Naive thymus-derived CD4-positive, alpha-beta T cell (primary cell): Measurements from ENCODE around the gene TMEM171. TPM values are rescaled to one million over a fixed set of nuclear protein-coding genes. Genes with fewer than 3 reads are reported as not detected.

ENCODE experiments used
- ATAC-seq: fragments of 150-1000 bp; cut with Tn5 transposase; 2 replicates; pipeline ENCODE4 v1.10.0; 2021; ENCODE audit warnings: mild to moderate bottlenecking, moderate library complexity
- CTCF ChIA-PET: fragments of 350-600 bp; sonication (Branson Sonifier 250); formaldehyde crosslinking; loops from one replicate; lab custom pipeline; 2021; ENCODE audit warnings: antibody characterized with exemption; lab: Charles Lee
- POLR2A ChIA-PET: fragments of 350-600 bp; sonication (Branson Sonifier 250); formaldehyde crosslinking; loops from one replicate; lab custom pipeline; 2021; ENCODE audit warnings: antibody characterized with exemption, inconsistent platforms; lab: Charles Lee
- DNase-seq, 9 donors: peaks; one replicate each; pipeline versions ENCODE4 v3.0.0 to v3.0.0-alpha.2; 2020 to 2022; ENCODE audit warnings: mixed read lengths in 1 of 9
- H3K27ac ChIP-seq: one replicate; pipeline ENCODE4 v1.7.0; 2013; ENCODE audit warnings: mild to moderate bottlenecking, low read depth, low read length, moderate library complexity
- H3K27me3 ChIP-seq, 2 donors: one replicate each; pipeline ENCODE4 v1.7.0; 2013; ENCODE audit warnings: low read length in 2 of 2, mild to moderate bottlenecking in 2 of 2, moderate library complexity in 2 of 2; ENCODE audit not compliant: control insufficient read depth in 2 of 2, insufficient read depth in 2 of 2
- H3K36me3 ChIP-seq, 3 experiments: 1 replicate in 2 of 3; 2 replicates in 1 of 3; pipeline ENCODE4 v1.7.0; 2013; ENCODE audit warnings: low read length in 3 of 3, mild to moderate bottlenecking in 3 of 3, moderate library complexity in 1 of 3; ENCODE audit not compliant: insufficient read depth in 3 of 3, control insufficient read depth in 2 of 3
- H3K4me1 ChIP-seq, 2 donors: one replicate each; pipeline ENCODE4 v1.7.0; 2013; ENCODE audit warnings: low read length in 2 of 2, mild to moderate bottlenecking in 2 of 2, moderate library complexity in 1 of 2; ENCODE audit not compliant: control insufficient read depth in 2 of 2, insufficient read depth in 2 of 2
- H3K4me3 ChIP-seq: 2 replicates; pipeline ENCODE4 v1.7.0; 2013; ENCODE audit warnings: mild to moderate bottlenecking, low read length
- H3K9me3 ChIP-seq, 3 experiments: 1 replicate in 2 of 3; 2 replicates in 1 of 3; pipeline ENCODE4 v1.7.0; 2013; ENCODE audit warnings: low read length in 3 of 3; ENCODE audit not compliant: control insufficient read depth in 2 of 3
- H3K27ac Mint-ChIP-seq, 9 donors: one replicate each; pipeline ENCODE4 v1.8.0; 2020 to 2022; ENCODE audit warnings: mixed read lengths in 9 of 9, mild to moderate bottlenecking in 8 of 9, moderate library complexity in 5 of 9, inconsistent platforms in 2 of 9
- H3K27me3 Mint-ChIP-seq, 5 donors: one replicate each; pipeline ENCODE4 v1.8.0; 2021 to 2022; ENCODE audit warnings: mixed read lengths in 5 of 5, mild to moderate bottlenecking in 1 of 5
- H3K36me3 Mint-ChIP-seq, 5 donors: one replicate each; pipeline ENCODE4 v1.8.0; 2020 to 2022; ENCODE audit warnings: mixed read lengths in 5 of 5, mild to moderate bottlenecking in 3 of 5, inconsistent platforms in 1 of 5
- H3K4me1 Mint-ChIP-seq, 7 donors: one replicate each; pipeline ENCODE4 v1.8.0; 2020 to 2022; ENCODE audit warnings: mixed read lengths in 7 of 7, mild to moderate bottlenecking in 3 of 7, inconsistent platforms in 1 of 7
- H3K4me3 Mint-ChIP-seq, 10 donors: one replicate each; pipeline ENCODE4 v1.8.0; 2020 to 2022; ENCODE audit warnings: mild to moderate bottlenecking in 10 of 10, mixed read lengths in 10 of 10, moderate library complexity in 6 of 10, inconsistent platforms in 2 of 10
- H3K9me3 Mint-ChIP-seq, 11 donors: one replicate each; pipeline ENCODE4 v1.8.0; 2020 to 2022; ENCODE audit warnings: mixed read lengths in 11 of 11, mild to moderate bottlenecking in 4 of 11, inconsistent platforms in 1 of 11, moderate library complexity in 1 of 11
- intact Hi-C, 2 donors: fragments of 100-400 bp; cut with micrococcal nuclease; formaldehyde crosslinking; loops; one replicate each; pipeline ENCODE4 v1.15.1; 2023
- polyA plus RNA-seq, 2 donors: library from polyadenylated mRNA; unstranded; fragments of 300-500 nt; fragmentation: Illumina TruSeq; gene quantifications; one replicate each; pipeline ENCODE4 v1.2.3, GENCODE V29; 2021
- total RNA-seq, 6 experiments: library from RNA in 5 of 6; stranded (reverse) in 5 of 6; gene quantifications; 1 replicate in 5 of 6; 2 replicates in 1 of 6; pipeline ENCODE4 v1.2.3 and lab custom pipeline; 2021 to 2026

Gene TMEM171
- total and polyA plus RNA-seq, 7 experiments from 2014 or later: 0.39 TPM; not detected in 6

GRCh38 chr5:73118391-73118973 lies 1.9 kb upstream of the TMEM171 start:
- ATAC-seq: no peak
- H3K27me3 ChIP-seq: no peaks in the 10 kb centered on the region
- ChIA-PET POLR2A (no interaction called here), CTCF (no interaction called here)
- H3K36me3 ChIP-seq: no peaks in the 10 kb centered on the region
- no peak overlapping the region for H3K27ac Mint-ChIP-seq
- H3K4me1 ChIP-seq: peaks cover 3 to 7% of the 10 kb centered on the region in 2 donors
- no peak overlapping the region for H3K27ac ChIP-seq
- H3K27me3 Mint-ChIP-seq: peaks cover 54 to 80% (median 66%) of the 10 kb centered on the region in 5 donors
- DNase-seq: no peak
- peaks cover 0 to 3% (median 0%) of the 10 kb centered on the region in 11 donors for H3K9me3 Mint-ChIP-seq
- H3K36me3 Mint-ChIP-seq: no peaks in the 10 kb centered on the region
- no peak overlapping the region for H3K4me3 ChIP-seq
- no peak overlapping the region for H3K4me3 Mint-ChIP-seq
- peaks cover 1 to 28% (median 19%) of the 10 kb centered on the region in 7 donors for H3K4me1 Mint-ChIP-seq
- no peaks in the 10 kb centered on the region for H3K9me3 ChIP-seq
- intact Hi-C loops: no loop called here

DNA sequence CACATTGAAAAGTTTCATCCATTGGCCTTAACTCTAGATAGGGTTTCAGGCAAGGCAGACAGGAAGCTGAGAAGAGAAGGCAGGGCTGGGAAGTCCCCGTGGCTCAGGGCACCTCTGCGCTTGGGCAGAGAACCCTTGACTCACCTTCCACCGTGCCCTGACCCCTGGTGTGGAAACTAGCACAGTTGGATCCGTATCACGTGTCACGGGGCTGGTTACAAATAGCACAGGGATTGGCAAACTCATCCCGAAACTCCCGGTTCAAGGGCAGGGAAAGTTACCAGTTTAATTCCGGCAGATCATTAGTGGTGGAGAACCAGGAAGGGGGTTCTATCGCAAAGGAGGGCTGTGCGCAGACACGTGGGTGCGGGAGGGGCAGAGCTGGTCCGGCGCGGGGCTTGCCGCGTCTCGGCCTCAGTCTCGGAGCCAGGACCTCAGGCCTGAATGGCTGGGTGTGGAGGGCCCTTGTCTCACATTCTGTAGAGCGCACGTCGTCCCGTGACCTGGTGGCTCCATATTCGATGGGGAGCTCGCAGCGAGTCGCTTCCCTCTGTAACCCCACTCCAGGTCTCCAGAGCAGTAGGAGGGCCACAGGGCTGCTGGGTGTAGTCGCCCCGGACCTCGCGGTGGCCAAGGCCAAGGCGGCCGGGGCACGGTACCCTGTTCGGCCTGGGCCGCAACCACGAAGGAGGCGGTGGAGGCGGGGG lies 771 bp upstream of the TMEM171 start:
- H3K36me3 ChIP-seq: no peaks in the 10 kb centered on the region
- H3K4me1 ChIP-seq: peaks cover 3 to 7% of the 10 kb centered on the region in 2 donors
- DNase-seq (no peak), ATAC-seq (peak; percentile 12)
- Mint-ChIP-seq H3K4me3 (peak overlapping the region; percentile 11 to 72 (median 47)), H3K27me3 (peaks cover 57 to 85% (median 67%) of the 10 kb centered on the region in 5 donors), H3K36me3 (no peaks in the 10 kb centered on the region), H3K9me3 (peaks cover 0 to 3% (median 0%) of the 10 kb centered on the region in 11 donors), H3K27ac (no peak overlapping the region), H3K4me1 (peaks cover 1 to 37% (median 28%) of the 10 kb centered on the region in 7 donors)
- intact Hi-C loops: no loop called here
- POLR2A ChIA-PET: no interaction called here
- no peaks in the 10 kb centered on the region for H3K27me3 ChIP-seq
- no peak overlapping the region for H3K27ac ChIP-seq
- H3K4me3 ChIP-seq: no peak overlapping the region
- CTCF ChIA-PET: no interaction called here
- H3K9me3 ChIP-seq: no peaks in the 10 kb centered on the region

- CTCF ChIA-PET: no interaction called here
- POLR2A ChIA-PET: no interaction called here
- Mint-ChIP-seq H3K27ac (no peak overlapping the region), H3K4me3 (peak overlapping the region in 8 of 10 donors; percentile 3 to 66 (median 36)), H3K4me1 (peaks cover 1 to 37% (median 28%) of the 10 kb centered on the region in 7 donors), H3K9me3 (peaks cover 0 to 3% (median 0%) of the 10 kb centered on the region in 11 donors), H3K36me3 (no peaks in the 10 kb centered on the region), H3K27me3 (peaks cover 63 to 85% (median 70%) of the 10 kb centered on the region in 5 donors)
- Histone ChIP-seq H3K27me3 (peaks cover 0 to 7% of the 10 kb centered on the region in 2 donors), H3K9me3 (no peaks in the 10 kb centered on the region), H3K4me1 (peaks cover 6 to 7% of the 10 kb centered on the region in 2 donors), H3K27ac (no peak overlapping the region), H3K36me3 (no peaks in the 10 kb centered on the region), H3K4me3 (peak overlapping the region; percentile 25)
- ATAC-seq (no peak), DNase-seq (no peak)
- intact Hi-C loops: no loop called here
Measured at GRCh38 chr5:73121119-73121463, 716 bp downstream of the TMEM171 start.

DNA sequence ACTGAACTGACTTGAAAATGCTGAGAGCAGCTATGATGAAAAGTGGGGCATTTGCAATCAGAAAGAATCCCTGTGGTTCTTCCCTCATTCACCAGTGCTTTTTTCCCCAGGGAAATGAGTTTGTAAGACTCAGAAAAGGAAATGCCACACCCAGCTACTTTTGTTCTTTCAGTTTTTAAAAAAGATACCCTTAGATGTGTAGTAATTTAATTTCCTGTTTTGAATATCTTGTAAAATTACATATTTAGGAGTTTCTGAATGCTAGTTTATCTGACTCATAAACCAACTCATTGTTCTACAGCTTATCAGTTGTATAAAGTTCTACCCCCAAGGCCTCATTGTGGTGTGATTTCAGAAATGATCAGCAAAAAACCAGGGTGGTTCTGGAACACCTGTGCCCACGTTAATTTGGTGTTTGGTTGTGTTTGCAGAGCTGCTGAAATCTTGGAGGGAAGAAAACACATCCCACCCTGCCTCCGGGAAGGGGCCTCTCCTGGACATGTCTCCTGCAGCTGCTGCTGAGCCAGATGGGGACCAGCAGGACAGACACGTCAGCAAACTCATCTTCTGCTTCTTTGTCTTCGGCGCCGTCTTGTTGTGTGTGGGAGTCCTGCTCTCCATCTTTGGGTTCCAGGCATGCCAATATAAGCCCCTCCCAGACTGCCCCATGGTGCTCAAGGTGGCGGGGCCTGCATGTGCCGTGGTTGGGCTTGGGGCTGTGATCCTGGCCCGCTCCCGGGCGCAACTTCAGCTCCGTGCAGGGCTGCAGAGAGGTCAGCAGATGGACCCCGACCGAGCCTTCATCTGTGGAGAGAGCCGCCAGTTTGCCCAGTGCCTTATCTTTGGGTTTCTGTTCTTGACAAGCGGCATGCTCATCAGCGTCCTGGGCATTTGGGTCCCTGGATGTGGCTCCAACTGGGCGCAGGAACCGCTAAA lies 2.8 kb downstream of the TMEM171 start:
- Histone ChIP-seq H3K27me3 (peaks cover 0 to 7% of the 10 kb centered on the region in 2 donors), H3K4me3 (no peak overlapping the region), H3K36me3 (no peaks in the 10 kb centered on the region), H3K9me3 (no peaks in the 10 kb centered on the region), H3K4me1 (peaks cover 6 to 7% of the 10 kb centered on the region in 2 donors), H3K27ac (no peak overlapping the region)
- Mint-ChIP-seq H3K27ac (no peak overlapping the region), H3K4me3 (peak overlapping the region in 1 of 10 donors; percentile 36), H3K36me3 (no peaks in the 10 kb centered on the region), H3K9me3 (no peaks in the 10 kb centered on the region), H3K27me3 (peaks cover 57 to 79% (median 66%) of the 10 kb centered on the region in 5 donors), H3K4me1 (peaks cover 1 to 37% (median 28%) of the 10 kb centered on the region in 7 donors)
- DNase-seq (no peak), ATAC-seq (no peak)
- ChIA-PET POLR2A (no interaction called here), CTCF (no interaction called here)
- intact Hi-C loops: no loop called here

DNA sequence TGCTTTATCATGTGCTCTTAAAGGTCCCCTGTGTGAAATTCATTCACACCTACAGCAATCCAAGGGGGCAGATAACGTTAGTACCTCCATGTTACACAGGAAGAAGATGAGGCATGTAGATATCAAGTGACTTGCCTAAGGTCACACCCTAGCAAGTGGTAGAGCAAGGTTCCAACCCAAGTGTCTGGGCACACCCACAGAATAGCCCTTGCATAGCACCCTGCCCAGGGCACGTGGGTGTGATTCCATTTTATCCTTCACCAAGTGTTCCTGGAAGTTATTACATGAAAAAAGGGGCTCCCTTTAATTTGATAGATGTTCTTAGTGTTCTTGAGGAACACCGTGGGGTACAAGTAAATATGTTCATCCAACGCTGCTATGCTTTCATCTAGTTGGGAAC lies 4.9 kb downstream of the TMEM171 start:
- ChIA-PET CTCF (no interaction called here), POLR2A (no interaction called here)
- Histone ChIP-seq H3K4me1 (peaks cover 6 to 7% of the 10 kb centered on the region in 2 donors), H3K4me3 (no peak overlapping the region), H3K27ac (no peak overlapping the region), H3K36me3 (no peaks in the 10 kb centered on the region), H3K9me3 (no peaks in the 10 kb centered on the region), H3K27me3 (peaks cover 0 to 7% of the 10 kb centered on the region in 2 donors)
- Mint-ChIP-seq H3K9me3 (peaks cover 0 to 1% (median 0%) of the 10 kb centered on the region in 11 donors), H3K4me1 (peaks cover 1 to 31% (median 23%) of the 10 kb centered on the region in 7 donors), H3K27me3 (peaks cover 52 to 85% (median 67%) of the 10 kb centered on the region in 5 donors), H3K27ac (no peak overlapping the region), H3K36me3 (peaks cover 0 to 4% (median 0%) of the 10 kb centered on the region in 5 donors), H3K4me3 (no peak overlapping the region)
- DNase-seq (no peak), ATAC-seq (no peak)
- intact Hi-C loops: no loop called here

- intact Hi-C loops: no loop called here
- H3K27ac Mint-ChIP-seq: no peak overlapping the region
- ATAC-seq (no peak), DNase-seq (no peak)
- H3K27ac ChIP-seq: no peak overlapping the region
- H3K36me3 Mint-ChIP-seq: peaks cover 0 to 4% (median 0%) of the 10 kb centered on the region in 5 donors
- no peaks in the 10 kb centered on the region for H3K9me3 ChIP-seq
- peaks cover 0 to 1% (median 0%) of the 10 kb centered on the region in 11 donors for H3K9me3 Mint-ChIP-seq
- peaks cover 6 to 7% of the 10 kb centered on the region in 2 donors for H3K4me1 ChIP-seq
- H3K4me3 ChIP-seq: no peak overlapping the region
- POLR2A ChIA-PET: no interaction called here
- CTCF ChIA-PET: no interaction called here
- no peak overlapping the region for H3K4me3 Mint-ChIP-seq
- peaks cover 0 to 7% of the 10 kb centered on the region in 2 donors for H3K27me3 ChIP-seq
- H3K4me1 Mint-ChIP-seq: peaks cover 0 to 25% (median 17%) of the 10 kb centered on the region in 7 donors
- peaks cover 45 to 83% (median 68%) of the 10 kb centered on the region in 5 donors for H3K27me3 Mint-ChIP-seq
- no peaks in the 10 kb centered on the region for H3K36me3 ChIP-seq
Measured at GRCh38 chr5:73126381-73126780, 6.0 kb downstream of the TMEM171 start.
